GM12874 (cell line): ENCODE data around the gene PODXL.
A peak's percentile ranks its signal among the peaks of the same experiment; 100 is the strongest.

ENCODE experiments used
- CTCF ChIP-seq: IDR thresholded peaks from 2 replicates; pipeline ENCODE4 v1.5.1; 2011; ENCODE audit warnings: low read depth, mild to moderate bottlenecking, control low read depth, low read length, moderate library complexity; ENCODE audit not compliant: insufficient read depth

PODXL gene

GRCh38 chr7:131507592-131508331, 48.7 kb downstream of the PODXL start:
- peak; percentile 94 for TF ChIP-seq CTCF

- no peak for TF ChIP-seq CTCF
Measured at GRCh38 chr7:131506597-131506996, 49.8 kb downstream of the PODXL start.

- no peak for TF ChIP-seq CTCF
Measured at GRCh38 chr7:131505636-131506557, 50.5 kb downstream of the PODXL start.

GRCh38 chr7:131504157-131504899, 52.1 kb downstream of the PODXL start:
- no peak for TF ChIP-seq CTCF

GRCh38 chr7:131503639-131504038, 52.8 kb downstream of the PODXL start:
- no peak for TF ChIP-seq CTCF

GRCh38 chr7:131502810-131503508, 53.5 kb downstream of the PODXL start:
- no peak for TF ChIP-seq CTCF
